PFSK-1 (cell line): ENCODE data around the gene LHB.

Source experiments
- FOXP2 ChIP-seq: optimal IDR thresholded peaks from 2 replicates; pipeline ENCODE3; 2011; ENCODE audit warnings: borderline replicate concordance, control low read depth, inconsistent platforms; ENCODE audit not compliant: insufficient read depth; ENCODE audit errors: extremely low read length, extremely low read depth
- POLR2AphosphoS5 ChIP-seq: IDR thresholded peaks from 2 replicates; pipeline ENCODE4 v1.6.1; 2012; ENCODE audit warnings: low read depth, mild to moderate bottlenecking, control low read depth, low read length, moderate library complexity
- REST ChIP-seq, 2 experiments: IDR thresholded peaks; 2 replicates each; pipeline versions ENCODE4 v1.6.1 to v1.8.0; 2011 to 2012; ENCODE audit warnings: low read depth in 2 of 2, low read length in 2 of 2, control low read depth in 1 of 2, inconsistent platforms in 1 of 2, mild to moderate bottlenecking in 1 of 2, moderate library complexity in 1 of 2; ENCODE audit not compliant: insufficient read depth in 1 of 2
- TAF1 ChIP-seq: IDR thresholded peaks from 2 replicates; pipeline ENCODE4 v1.6.1; 2012; ENCODE audit warnings: low read length, control low read depth, borderline replicate concordance; ENCODE audit not compliant: insufficient read depth

- TF ChIP-seq TAF1 (no peak), POLR2AphosphoS5 (no peak), FOXP2 (no peak), REST (IDR thresholded peaks at IDR 0.05; ENCODE audit: insufficient read depth in 1 of 2, low read depth in 2 of 2, low read length in 2 of 2) (no peak)
Measured at GRCh38 chr19:48982280-48982679, 34.6 kb downstream of the LHB start.
